CD4-positive, alpha-beta T cell (primary cell): ENCODE results near the gene DPRX. TPM values are rescaled to one million over a fixed set of nuclear protein-coding genes. Genes with fewer than 3 reads are reported as not detected.

Source experiments
- ATAC-seq: fragments of 200-7000 bp; cut with Tn5 transposase; one replicate; pipeline ENCODE4 v1.10.0; 2022; ENCODE audit warnings: mild to moderate bottlenecking; ENCODE audit not compliant: poor library complexity
- CTCF ChIA-PET: fragments of 350-600 bp; sonication (Branson Sonifier 250); formaldehyde crosslinking; loops from one replicate; lab custom pipeline; 2021; ENCODE audit warnings: antibody characterized with exemption, inconsistent platforms; lab: Charles Lee
- POLR2A ChIA-PET: fragments of 350-600 bp; sonication (Branson Sonifier 250); formaldehyde crosslinking; loops from one replicate; lab custom pipeline; 2021; ENCODE audit warnings: antibody characterized with exemption, inconsistent platforms; lab: Charles Lee
- DNase-seq, 14 experiments: peaks; one replicate each; pipeline ENCODE4 v3.0.0-alpha.2; 2013 to 2020; ENCODE audit warnings: mixed read lengths in 2 of 14
- H3K27ac ChIP-seq, 2 donors: one replicate each; pipeline versions ENCODE4 v1.5.1 to v1.7.0; 2013; ENCODE audit warnings: low read length in 2 of 2, low read depth in 1 of 2, mild to moderate bottlenecking in 1 of 2
- H3K27me3 ChIP-seq, 2 experiments: 1 replicate in 1 of 2; 2 replicates in 1 of 2; pipeline versions ENCODE4 v1.6.1 to v1.7.0; 2013; ENCODE audit warnings: low read length in 2 of 2, control low read depth in 1 of 2, mild to moderate bottlenecking in 1 of 2, moderate library complexity in 1 of 2; ENCODE audit not compliant: insufficient read depth in 2 of 2, control insufficient read depth in 1 of 2
- H3K36me3 ChIP-seq: one replicate; pipeline ENCODE4 v1.6.1; 2013; ENCODE audit warnings: low read length, control low read depth; ENCODE audit not compliant: insufficient read depth
- H3K4me1 ChIP-seq: one replicate; pipeline ENCODE4 v1.6.1; 2013; ENCODE audit warnings: low read length, control low read depth; ENCODE audit not compliant: insufficient read depth
- H3K4me3 ChIP-seq: one replicate; pipeline ENCODE4 v1.5.1; 2013; ENCODE audit warnings: mild to moderate bottlenecking, low read length, moderate library complexity
- H3K9me3 ChIP-seq, 2 experiments: 1 replicate in 1 of 2; 2 replicates in 1 of 2; pipeline versions ENCODE4 v1.6.1 to v1.7.0; 2013; ENCODE audit warnings: low read length in 2 of 2, mild to moderate bottlenecking in 2 of 2, control low read depth in 1 of 2, moderate library complexity in 1 of 2; ENCODE audit not compliant: control insufficient read depth in 1 of 2, insufficient read depth in 1 of 2
- H3K27ac Mint-ChIP-seq: one replicate; pipeline ENCODE4 v1.8.0; 2020; ENCODE audit warnings: mixed read lengths
- H3K27me3 Mint-ChIP-seq: one replicate; pipeline ENCODE4 v1.8.0; 2021; ENCODE audit warnings: mixed read lengths
- H3K36me3 Mint-ChIP-seq: one replicate; pipeline ENCODE4 v1.8.0; 2021; ENCODE audit warnings: low read depth, mixed read lengths
- H3K4me1 Mint-ChIP-seq: one replicate; pipeline ENCODE4 v1.8.0; 2021; ENCODE audit warnings: low read depth, mixed read lengths
- H3K4me3 Mint-ChIP-seq: one replicate; pipeline ENCODE4 v1.8.0; 2020; ENCODE audit warnings: mild to moderate bottlenecking, mixed read lengths
- H3K9me3 Mint-ChIP-seq: one replicate; pipeline ENCODE4 v1.8.0; 2020; ENCODE audit warnings: mixed read lengths
- intact Hi-C, 2 experiments: fragments of 100-400 bp; cut with DNase I in 1 of 2; cut with micrococcal nuclease in 1 of 2; formaldehyde crosslinking; loops; one replicate each; pipeline versions ENCODE4 v1.15.1 to v1.9.0; 2023 to 2025; cut with DNase I, micrococcal nuclease
- total RNA-seq, 174 experiments: library from RNA in 2 of 174; stranded (reverse) in 2 of 174; gene quantifications; one replicate each; pipeline ENCODE4 v1.2.3 and lab custom pipeline; 2021 to 2026
- TF ChIP-seq, protein P1 (sequence below): fragments of 200-600 bp; IDR thresholded peaks from one replicate; pipeline ENCODE4 v1.8.0; 2022; ENCODE audit warnings: antibody characterized with exemption, mild to moderate bottlenecking

Gene DPRX
- total RNA-seq, 2 experiments from 2014 or later, result not detected

DNA sequence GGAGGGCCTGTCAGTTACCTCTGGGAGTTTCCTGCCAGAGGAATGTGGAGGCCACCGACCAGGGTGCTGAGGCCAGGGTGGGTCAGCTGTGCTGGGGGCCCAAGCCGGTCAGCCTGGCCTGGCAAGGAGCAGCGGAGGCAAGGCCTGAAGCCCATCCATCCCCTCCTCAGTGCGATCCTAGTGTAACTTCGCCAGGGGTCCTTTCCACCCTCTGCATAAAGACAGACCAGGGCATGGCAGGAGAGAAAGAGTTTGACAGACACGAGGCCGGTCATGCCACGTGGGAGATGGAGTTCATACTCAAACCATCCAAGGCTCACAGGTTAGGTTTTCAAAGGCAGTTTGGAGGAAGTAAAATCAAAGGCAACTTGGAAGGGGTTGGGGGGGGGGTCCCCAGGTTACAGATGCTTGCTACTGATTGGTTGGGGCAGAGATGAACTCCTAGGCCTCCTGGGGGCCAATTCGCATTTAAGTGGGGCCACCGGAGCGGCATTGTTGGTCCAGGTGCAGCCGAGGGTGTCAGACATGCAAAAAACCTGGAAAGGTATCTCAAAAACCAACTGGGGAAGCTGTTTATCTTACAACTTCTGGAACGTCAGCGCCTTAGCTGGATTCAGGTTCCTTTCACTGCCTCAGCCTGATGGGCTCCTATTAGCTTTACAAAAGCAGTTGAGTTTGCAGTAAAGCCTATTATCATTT, 36.8 kb upstream of the DPRX start:
- Mint-ChIP-seq H3K27ac (no peak overlapping the region), H3K9me3 (peaks cover 5% of the 10 kb centered on the region), H3K4me3 (no peak overlapping the region), H3K27me3 (no peaks in the 10 kb centered on the region), H3K4me1 (no peaks in the 10 kb centered on the region), H3K36me3 (peaks cover 7% of the 10 kb centered on the region)
- ATAC-seq (no peak), DNase-seq (no peak)
- TF ChIP-seq, protein P1, sequence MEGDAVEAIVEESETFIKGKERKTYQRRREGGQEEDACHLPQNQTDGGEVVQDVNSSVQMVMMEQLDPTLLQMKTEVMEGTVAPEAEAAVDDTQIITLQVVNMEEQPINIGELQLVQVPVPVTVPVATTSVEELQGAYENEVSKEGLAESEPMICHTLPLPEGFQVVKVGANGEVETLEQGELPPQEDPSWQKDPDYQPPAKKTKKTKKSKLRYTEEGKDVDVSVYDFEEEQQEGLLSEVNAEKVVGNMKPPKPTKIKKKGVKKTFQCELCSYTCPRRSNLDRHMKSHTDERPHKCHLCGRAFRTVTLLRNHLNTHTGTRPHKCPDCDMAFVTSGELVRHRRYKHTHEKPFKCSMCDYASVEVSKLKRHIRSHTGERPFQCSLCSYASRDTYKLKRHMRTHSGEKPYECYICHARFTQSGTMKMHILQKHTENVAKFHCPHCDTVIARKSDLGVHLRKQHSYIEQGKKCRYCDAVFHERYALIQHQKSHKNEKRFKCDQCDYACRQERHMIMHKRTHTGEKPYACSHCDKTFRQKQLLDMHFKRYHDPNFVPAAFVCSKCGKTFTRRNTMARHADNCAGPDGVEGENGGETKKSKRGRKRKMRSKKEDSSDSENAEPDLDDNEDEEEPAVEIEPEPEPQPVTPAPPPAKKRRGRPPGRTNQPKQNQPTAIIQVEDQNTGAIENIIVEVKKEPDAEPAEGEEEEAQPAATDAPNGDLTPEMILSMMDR, result no peak
- Histone ChIP-seq H3K36me3 (no peaks in the 10 kb centered on the region), H3K4me1 (no peaks in the 10 kb centered on the region), H3K27ac (no peak overlapping the region), H3K4me3 (no peak overlapping the region), H3K27me3 (no peaks in the 10 kb centered on the region), H3K9me3 (peaks cover 0 to 64% of the 10 kb centered on the region in 2 experiments)
- ChIA-PET POLR2A (no interaction called here), CTCF (interaction anchor here (0.6 kb wide), 1 partner anchor 1380 kb away, joined by 4 read pairs; no protein-coding TSS in a partner anchor)
- intact Hi-C loops, result loop anchor here in 1 of 2 experiments (10.0 kb wide), 1 partner anchor 300 kb away; no protein-coding TSS in a partner anchor

DNA sequence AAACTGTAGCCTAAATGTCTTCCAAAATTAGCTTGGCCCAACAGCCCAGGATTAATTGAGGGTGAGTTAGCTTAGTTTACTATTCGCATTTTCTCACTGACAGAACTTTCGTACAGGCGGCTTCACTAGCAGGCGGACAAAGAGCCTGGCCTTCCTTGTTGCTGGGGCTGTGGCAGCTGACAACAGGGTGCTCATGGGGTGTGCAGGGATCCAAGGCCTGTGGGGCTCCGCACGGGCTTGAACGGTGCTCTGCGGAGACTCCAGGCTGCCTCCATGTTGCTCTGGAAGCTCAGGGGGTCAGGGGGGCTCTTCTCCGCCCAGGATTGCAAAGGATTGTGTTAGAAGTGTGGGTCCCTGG, 36.3 kb upstream of the DPRX start:
- H3K36me3 Mint-ChIP-seq, result peaks cover 7% of the 10 kb centered on the region
- H3K27me3 ChIP-seq, result no peaks in the 10 kb centered on the region
- no peaks in the 10 kb centered on the region for H3K27me3 Mint-ChIP-seq
- TF ChIP-seq, protein P1, result no peak
- H3K27ac ChIP-seq, result no peak overlapping the region
- intact Hi-C loops, result loop anchor here in 1 of 2 experiments (10.0 kb wide), 1 partner anchor 299 kb away; no protein-coding TSS in a partner anchor
- H3K4me3 ChIP-seq, result no peak overlapping the region
- H3K9me3 Mint-ChIP-seq, result peaks cover 5% of the 10 kb centered on the region
- H3K4me3 Mint-ChIP-seq, result no peak overlapping the region
- H3K4me1 ChIP-seq, result no peaks in the 10 kb centered on the region
- ChIA-PET POLR2A (no interaction called here), CTCF (interaction anchor here (0.6 kb wide), 1 partner anchor 1379 kb away, joined by 4 read pairs; no protein-coding TSS in a partner anchor)
- ATAC-seq (no peak), DNase-seq (no peak)
- H3K27ac Mint-ChIP-seq, result no peak overlapping the region
- no peaks in the 10 kb centered on the region for H3K36me3 ChIP-seq
- H3K4me1 Mint-ChIP-seq, result no peaks in the 10 kb centered on the region
- peaks cover 0 to 66% of the 10 kb centered on the region in 2 experiments for H3K9me3 ChIP-seq

DNA sequence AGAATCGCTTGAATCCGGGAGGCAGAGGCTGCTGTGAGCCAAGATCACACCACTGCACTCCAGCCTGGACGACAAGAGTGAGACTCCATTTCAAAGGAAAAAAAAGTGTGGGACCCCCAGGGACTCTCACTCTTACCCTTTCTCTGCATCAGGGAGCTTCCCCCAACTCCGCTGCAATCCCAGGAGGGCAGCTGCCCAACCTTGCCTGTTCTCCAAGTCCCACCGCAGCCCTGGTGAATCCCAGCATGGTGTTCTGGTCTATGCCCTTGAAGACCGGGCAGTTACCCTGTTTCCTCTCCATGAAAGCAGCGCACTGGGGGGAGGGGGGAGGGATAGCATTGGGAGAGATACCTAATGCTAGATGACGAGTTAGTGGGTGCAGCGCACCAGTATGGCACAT, 35.7 kb upstream of the DPRX start:
- CTCF ChIA-PET, result no interaction called here
- DNase-seq, result no peak
- intact Hi-C loops, result loop anchor here in 1 of 2 experiments (10.0 kb wide), 1 partner anchor 299 kb away; no protein-coding TSS in a partner anchor

More for the DNA sequence above, 35.7 kb upstream of the DPRX start:
- H3K4me3 ChIP-seq, result no peak overlapping the region
- no peaks in the 10 kb centered on the region for H3K27me3 ChIP-seq
- ATAC-seq, result no peak
- H3K4me3 Mint-ChIP-seq, result no peak overlapping the region
- no peaks in the 10 kb centered on the region for H3K4me1 ChIP-seq
- H3K4me1 Mint-ChIP-seq, result no peaks in the 10 kb centered on the region
- peaks cover 0 to 66% of the 10 kb centered on the region in 2 experiments for H3K9me3 ChIP-seq
- TF ChIP-seq, protein P1, result no peak
- POLR2A ChIA-PET, result no interaction called here
- H3K27ac ChIP-seq, result no peak overlapping the region
- no peaks in the 10 kb centered on the region for H3K27me3 Mint-ChIP-seq
- H3K9me3 Mint-ChIP-seq, result peaks cover 5% of the 10 kb centered on the region
- no peak overlapping the region for H3K27ac Mint-ChIP-seq
- H3K36me3 Mint-ChIP-seq, result peaks cover 7% of the 10 kb centered on the region
- H3K36me3 ChIP-seq, result no peaks in the 10 kb centered on the region
